Stomach (tissue), 9 donors: ENCODE results near the gene MAN1B1. TPM values are rescaled to one million over a fixed set of nuclear protein-coding genes. Genes with fewer than 3 reads are reported as not detected.
A peak's percentile ranks its signal among the peaks of the same experiment; 100 is the strongest.

Source experiments
- DNase-seq, 2 donors: peaks; one replicate each; pipeline versions ENCODE4 v3.0.0 to v3.0.0-alpha.2; 2013 to 2019
- H3K27ac ChIP-seq, 5 donors: fragments of 200-600 bp in 4 of 5; sonication (generic) in 4 of 5; one replicate each; pipeline ENCODE4 v1.5.1; 2013 to 2019; ENCODE audit warnings: mild to moderate bottlenecking in 1 of 5, moderate library complexity in 1 of 5
- H3K27me3 ChIP-seq, 3 donors: fragments of 200-600 bp; sonication (generic); one replicate each; pipeline ENCODE4 v1.5.1; 2017 to 2019; ENCODE audit warnings: mixed run types in 1 of 3
- H3K36me3 ChIP-seq, 4 donors: fragments of 200-600 bp; sonication (generic); 1 replicate in 3 of 4; 2 replicates in 1 of 4; pipeline ENCODE4 v1.5.1; 2016 to 2019
- H3K4me1 ChIP-seq, 4 donors: fragments of 200-600 bp; sonication (generic); one replicate each; pipeline ENCODE4 v1.5.1; 2016 to 2019
- H3K4me3 ChIP-seq, 4 donors: fragments of 200-600 bp; sonication (generic) in 3 of 4; one replicate each; pipeline ENCODE4 v1.5.1; 2016 to 2019; ENCODE audit warnings: mild to moderate bottlenecking in 1 of 4
- H3K9me3 ChIP-seq, 4 donors: fragments of 200-600 bp; sonication (generic); one replicate each; pipeline ENCODE4 v1.5.1; 2016 to 2019
- CTCF ChIP-seq, 7 experiments: fragments of 450-650 bp in 4 of 7; fragments of 200-600 bp in 3 of 7; sonication (generic) in 3 of 7; IDR thresholded peaks; one replicate each; pipeline ENCODE4 v1.5.1; 2016 to 2019; ENCODE audit warnings: antibody characterized with exemption in 7 of 7, control low read depth in 2 of 7, mild to moderate bottlenecking in 1 of 7
- EP300 ChIP-seq: sonication (generic); formaldehyde crosslinking; IDR thresholded peaks from one replicate; pipeline ENCODE4 v1.6.1; 2017; ENCODE audit warnings: antibody characterized with exemption
- POLR2A ChIP-seq, 4 donors: fragments of 450-650 bp; IDR thresholded peaks; one replicate each; pipeline ENCODE4 v1.6.1; 2016; ENCODE audit warnings: antibody characterized with exemption in 4 of 4, control low read depth in 2 of 4, mild to moderate bottlenecking in 1 of 4, moderate library complexity in 1 of 4
- POLR2AphosphoS5 ChIP-seq, 3 donors: sonication (generic); formaldehyde crosslinking; IDR thresholded peaks; one replicate each; pipeline ENCODE4 v1.6.1; 2016; ENCODE audit warnings: antibody characterized with exemption in 3 of 3
- WGBS, 5 donors: extraction: QIAGEN DNeasy Blood & Tissue Kit in 3 of 5; methylation state at CpG; one replicate each; pipeline versions ENCODE4 v1.1.5 to v1.1.7; 2013 to 2018; 5-methylcytosine and 5-hydroxymethylcytosine counted together
- intact Hi-C: fragments of 100-400 bp; cut with DNase I; formaldehyde crosslinking; loops from one replicate; pipeline ENCODE4 v1.15.1; 2023; ENCODE audit warnings: low total_unique reads
- polyA plus RNA-seq, 3 donors: library from polyadenylated mRNA; stranded (reverse); fragments of 200-250 nt; gene quantifications; one replicate each; pipeline ENCODE4 v1.2.3, GENCODE V29; 2013
- small RNA-seq, 4 donors: library from RNA; depleted of rRNA; stranded (forward); fragments of <200 nt; gene quantifications; one replicate each; pipeline ENCODE3, GENCODE V24; 2016
- total RNA-seq, 5 donors: library from RNA; depleted of rRNA; stranded (reverse); fragments of >200 nt; gene quantifications; one replicate each; pipeline versions ENCODE4 v1.1.0 to v1.2.3, GENCODE V29; 2014 to 2016
- donor health status: healthy with polysubstance abuse.
- donor health status: Bipolar disorder and iron deficiency.
- donor health status: healthy.

MAN1B1 gene
- total and polyA plus RNA-seq, 8 donors: 4.7 to 167 (median 39.8) TPM

- Histone ChIP-seq H3K27ac (no peak overlapping the region), H3K36me3 (no peaks in the 10 kb centered on the region), H3K27me3 (peaks cover 23 to 83% (median 67%) of the 10 kb centered on the region in 3 donors), H3K4me3 (peak overlapping the region in 3 of 4 donors; percentile 14 to 37 (median 20)), H3K4me1 (peaks cover 8 to 26% (median 19%) of the 10 kb centered on the region in 4 donors), H3K9me3 (no peaks in the 10 kb centered on the region)
- TF ChIP-seq EP300 (no peak), CTCF (IDR thresholded peaks at IDR 0.05) (no peak), POLR2A (IDR thresholded peaks at IDR 0.05) (no peak), POLR2AphosphoS5 (IDR thresholded peaks at IDR 0.05) (no peak)
- DNase-seq: peak; percentile 46 to 54
- intact Hi-C loops: no loop called here
- WGBS, 5 donors: 1 to 5% (median 4%) methylated on average over 36 to 65 of the region's 65 CpGs
Measured at GRCh38 chr9:137156567-137157375, 70.0 kb downstream of the MAN1B1 start.

- TF ChIP-seq CTCF (IDR thresholded peaks at IDR 0.05) (no peak), POLR2A (IDR thresholded peaks at IDR 0.05) (no peak), EP300 (no peak), POLR2AphosphoS5 (IDR thresholded peaks at IDR 0.05) (no peak)
- Histone ChIP-seq H3K36me3 (no peaks in the 10 kb centered on the region), H3K9me3 (no peaks in the 10 kb centered on the region), H3K4me1 (peaks cover 19 to 37% (median 29%) of the 10 kb centered on the region in 4 donors), H3K27ac (no peak overlapping the region), H3K4me3 (no peak overlapping the region), H3K27me3 (peaks cover 23 to 94% (median 78%) of the 10 kb centered on the region in 3 donors)
- DNase-seq: no peak
- intact Hi-C loops: no loop called here
- 60 to 65% (median 62%) methylated on average over 14 to 19 of the region's 19 CpGs for WGBS, 5 donors
Measured at GRCh38 chr9:137157618-137158415, 71.0 kb downstream of the MAN1B1 start.

- TF ChIP-seq CTCF (IDR thresholded peaks at IDR 0.05): no peak
- TF ChIP-seq POLR2A (IDR thresholded peaks at IDR 0.05): no peak
- no peak for TF ChIP-seq POLR2AphosphoS5 (IDR thresholded peaks at IDR 0.05)
- TF ChIP-seq EP300: no peak
- DNase-seq: no peak
- H3K9me3 ChIP-seq: no peaks in the 10 kb centered on the region
- no peak overlapping the region for H3K4me3 ChIP-seq
- peaks cover 24 to 45% (median 36%) of the 10 kb centered on the region in 4 donors for H3K4me1 ChIP-seq
- H3K27me3 ChIP-seq: peaks cover 23 to 99% (median 86%) of the 10 kb centered on the region in 3 donors
- H3K27ac ChIP-seq: no peak overlapping the region
- intact Hi-C loops: no loop called here
- 27 to 35% (median 34%) methylated on average over 4 of the region's 4 CpGs for WGBS, 5 donors
- no peaks in the 10 kb centered on the region for H3K36me3 ChIP-seq
Measured at GRCh38 chr9:137158625-137159024, 71.8 kb downstream of the MAN1B1 start.

Small RNA genes within 50 kb of the gene (small RNA-seq; reads per million reads assigned to genes)
- 0 reads per million in 4 donors for gene RF00153

Other genes with a start within 250 kb of the MAN1B1 start
Only the 30 nearest of the 36 such genes appear.
- 100 to 1,000 TPM in 4 of 5 donors, 10 to 100 TPM in 1; 47.7 to 435 (median 174) TPM for gene FBXW5, start 142.2 kb upstream of the MAN1B1 start, total RNA-seq
- gene FBXW5, start 142.2 kb upstream of the MAN1B1 start, polyA plus RNA-seq: 100 to 1,000 TPM in 2 of 3 donors, 10 to 100 TPM in 1; 91.0 to 109 (median 102) TPM
- gene C8G, start 141.7 kb upstream of the MAN1B1 start, total RNA-seq: not detected
- 1 to 10 TPM in 2 of 3 donors, not detected in 1; 2.3 to 5.5 TPM for gene C8G, start 141.7 kb upstream of the MAN1B1 start, polyA plus RNA-seq
- 1 to 10 TPM in 1 of 5 donors, under 1 TPM in 1, not detected in 3; 0.73 to 2.2 TPM for gene LCN12, start 134.7 kb upstream of the MAN1B1 start, total RNA-seq
- 1 to 10 TPM; 2.3 to 6.3 (median 3.1) TPM for gene LCN12, start 134.7 kb upstream of the MAN1B1 start, polyA plus RNA-seq
- gene PTGDS, start 109.5 kb upstream of the MAN1B1 start, total RNA-seq: 10 to 100 TPM in 4 of 5 donors, 1 to 10 TPM in 1; 2.3 to 34.9 (median 30.4) TPM
- 10 to 100 TPM; 18.6 to 64.4 (median 37.3) TPM for gene PTGDS, start 109.5 kb upstream of the MAN1B1 start, polyA plus RNA-seq
- not detected for gene LCNL1, start 104.0 kb upstream of the MAN1B1 start, total RNA-seq
- gene LCNL1, start 104.0 kb upstream of the MAN1B1 start, polyA plus RNA-seq: under 1 TPM in 2 of 3 donors, not detected in 1; 0.19 to 0.25 TPM
- 10 to 100 TPM; 11.9 to 93.6 (median 45.2) TPM for gene PAXX, start 94.6 kb upstream of the MAN1B1 start, total RNA-seq
- gene PAXX, start 94.6 kb upstream of the MAN1B1 start, polyA plus RNA-seq: 100 to 1,000 TPM; 158 to 206 (median 178) TPM
- gene CLIC3, start 90.4 kb upstream of the MAN1B1 start, total RNA-seq: 1 to 10 TPM in 1 of 5 donors, not detected in 4; 3.3 TPM
- gene CLIC3, start 90.4 kb upstream of the MAN1B1 start, polyA plus RNA-seq: 10 to 100 TPM in 2 of 3 donors, 1 to 10 TPM in 1; 4.3 to 70.9 (median 15.2) TPM
- 100 to 1,000 TPM in 1 of 5 donors, 10 to 100 TPM in 3, 1 to 10 TPM in 1; 7.3 to 385 (median 72.8) TPM for gene ABCA2, start 58.7 kb upstream of the MAN1B1 start, total RNA-seq
- gene ABCA2, start 58.7 kb upstream of the MAN1B1 start, polyA plus RNA-seq: 10 to 100 TPM in 2 of 3 donors, 1 to 10 TPM in 1; 9.3 to 25.5 (median 24.4) TPM
- 1 to 10 TPM in 1 of 5 donors, under 1 TPM in 1, not detected in 3; 0.37 to 3.9 TPM for gene FUT7, start 54.9 kb upstream of the MAN1B1 start, total RNA-seq
- gene FUT7, start 54.9 kb upstream of the MAN1B1 start, polyA plus RNA-seq: under 1 TPM in 2 of 3 donors, not detected in 1; 0.23 to 0.50 TPM
- gene NPDC1, start 40.8 kb upstream of the MAN1B1 start, total RNA-seq: 100 to 1,000 TPM in 4 of 5 donors, 10 to 100 TPM in 1; 20.0 to 276 (median 189) TPM
- 100 to 1,000 TPM; 104 to 186 (median 115) TPM for gene NPDC1, start 40.8 kb upstream of the MAN1B1 start, polyA plus RNA-seq
- 10 to 100 TPM in 1 of 5 donors, 1 to 10 TPM in 3, not detected in 1; 2.2 to 11.3 (median 6.7) TPM for gene ENTPD2, start 32.9 kb upstream of the MAN1B1 start, total RNA-seq
- gene ENTPD2, start 32.9 kb upstream of the MAN1B1 start, polyA plus RNA-seq: 1 to 10 TPM; 2.0 to 4.8 (median 2.9) TPM
- gene SAPCD2, start 16.4 kb upstream of the MAN1B1 start, total RNA-seq: 10 to 100 TPM in 1 of 5 donors, 1 to 10 TPM in 3, not detected in 1; 2.9 to 84.9 (median 4.4) TPM
- 1 to 10 TPM; 1.7 to 5.0 (median 3.8) TPM for gene SAPCD2, start 16.4 kb upstream of the MAN1B1 start, polyA plus RNA-seq
- gene UAP1L1, start 9.5 kb upstream of the MAN1B1 start, total RNA-seq: 10 to 100 TPM in 3 of 5 donors, 1 to 10 TPM in 2; 4.6 to 95.6 (median 22.8) TPM
- gene UAP1L1, start 9.5 kb upstream of the MAN1B1 start, polyA plus RNA-seq: 1 to 10 TPM; 4.1 to 7.4 (median 6.0) TPM
- 100 to 1,000 TPM in 3 of 5 donors, 10 to 100 TPM in 2; 25.9 to 251 (median 103) TPM for gene DPP7, start 27.7 kb downstream of the MAN1B1 start, total RNA-seq
- gene DPP7, start 27.7 kb downstream of the MAN1B1 start, polyA plus RNA-seq: 100 to 1,000 TPM; 325 to 346 (median 338) TPM
- under 1 TPM in 1 of 5 donors, not detected in 4; 0.55 TPM for gene GRIN1, start 52.2 kb downstream of the MAN1B1 start, total RNA-seq
- under 1 TPM in 2 of 3 donors, not detected in 1; 0.25 to 0.31 TPM for gene GRIN1, start 52.2 kb downstream of the MAN1B1 start, polyA plus RNA-seq
- gene LRRC26, start 83.1 kb downstream of the MAN1B1 start, total RNA-seq: 100 to 1,000 TPM in 1 of 5 donors, 10 to 100 TPM in 1, 1 to 10 TPM in 1, not detected in 2; 2.6 to 440 (median 11.2) TPM
- gene LRRC26, start 83.1 kb downstream of the MAN1B1 start, polyA plus RNA-seq: 1 to 10 TPM in 2 of 3 donors, under 1 TPM in 1; 1.00 to 7.7 (median 3.7) TPM
- not detected for gene TMEM210, start 85.1 kb downstream of the MAN1B1 start, total RNA-seq
- gene TMEM210, start 85.1 kb downstream of the MAN1B1 start, polyA plus RNA-seq: not detected
- gene ANAPC2, start 101.6 kb downstream of the MAN1B1 start, total RNA-seq: 100 to 1,000 TPM in 1 of 5 donors, 10 to 100 TPM in 4; 35.8 to 147 (median 42.9) TPM
- 10 to 100 TPM; 26.1 to 45.0 (median 40.7) TPM for gene ANAPC2, start 101.6 kb downstream of the MAN1B1 start, polyA plus RNA-seq
- gene SSNA1, start 101.7 kb downstream of the MAN1B1 start, total RNA-seq: 100 to 1,000 TPM in 2 of 5 donors, 10 to 100 TPM in 3; 28.1 to 154 (median 81.4) TPM
- gene SSNA1, start 101.7 kb downstream of the MAN1B1 start, polyA plus RNA-seq: 100 to 1,000 TPM; 118 to 146 (median 135) TPM
- gene TPRN, start 113.8 kb downstream of the MAN1B1 start, total RNA-seq: 100 to 1,000 TPM in 1 of 5 donors, 10 to 100 TPM in 3, 1 to 10 TPM in 1; 8.8 to 161 (median 25.0) TPM
- 10 to 100 TPM; 23.5 to 36.9 (median 24.3) TPM for gene TPRN, start 113.8 kb downstream of the MAN1B1 start, polyA plus RNA-seq
- gene TMEM203, start 118.7 kb downstream of the MAN1B1 start, total RNA-seq: 10 to 100 TPM; 20.6 to 33.5 (median 28.0) TPM
- gene TMEM203, start 118.7 kb downstream of the MAN1B1 start, polyA plus RNA-seq: 10 to 100 TPM; 29.3 to 37.0 (median 35.6) TPM
- 100 to 1,000 TPM in 1 of 5 donors, 10 to 100 TPM in 2, 1 to 10 TPM in 1, under 1 TPM in 1; 0.89 to 105 (median 15.5) TPM for gene NDOR1, start 118.7 kb downstream of the MAN1B1 start, total RNA-seq
- gene NDOR1, start 118.7 kb downstream of the MAN1B1 start, polyA plus RNA-seq: 1 to 10 TPM; 4.6 to 9.5 (median 6.4) TPM
- 10 to 100 TPM in 1 of 5 donors, 1 to 10 TPM in 2, under 1 TPM in 1, not detected in 1; 0.45 to 18.7 (median 3.3) TPM for gene RNF208, start 135.3 kb downstream of the MAN1B1 start, total RNA-seq
- 10 to 100 TPM; 11.8 to 13.9 (median 13.9) TPM for gene RNF208, start 135.3 kb downstream of the MAN1B1 start, polyA plus RNA-seq
- 1 to 10 TPM in 1 of 5 donors, under 1 TPM in 1, not detected in 3; 0.92 to 3.6 TPM for gene CYSRT1, start 138.2 kb downstream of the MAN1B1 start, total RNA-seq
- 10 to 100 TPM in 1 of 3 donors, 1 to 10 TPM in 2; 2.7 to 47.3 (median 3.4) TPM for gene CYSRT1, start 138.2 kb downstream of the MAN1B1 start, polyA plus RNA-seq
- gene RNF224, start 140.5 kb downstream of the MAN1B1 start, total RNA-seq: not detected
- gene RNF224, start 140.5 kb downstream of the MAN1B1 start, polyA plus RNA-seq: 1 to 10 TPM in 1 of 3 donors, not detected in 2; 1.0 TPM
- gene SLC34A3, start 143.9 kb downstream of the MAN1B1 start, total RNA-seq: under 1 TPM in 1 of 5 donors, not detected in 4; 0.18 TPM
- under 1 TPM in 1 of 3 donors, not detected in 2; 0.53 TPM for gene SLC34A3, start 143.9 kb downstream of the MAN1B1 start, polyA plus RNA-seq
- gene TUBB4B, start 154.3 kb downstream of the MAN1B1 start, total RNA-seq: 100 to 1,000 TPM in 4 of 5 donors, 10 to 100 TPM in 1; 69.4 to 170 (median 115) TPM
- 100 to 1,000 TPM; 188 to 292 (median 215) TPM for gene TUBB4B, start 154.3 kb downstream of the MAN1B1 start, polyA plus RNA-seq
- gene STPG3, start 164.3 kb downstream of the MAN1B1 start, total RNA-seq: not detected
- gene STPG3, start 164.3 kb downstream of the MAN1B1 start, polyA plus RNA-seq: not detected
- gene NELFB, start 168.3 kb downstream of the MAN1B1 start, total RNA-seq: 100 to 1,000 TPM in 1 of 5 donors, 10 to 100 TPM in 4; 11.2 to 134 (median 44.9) TPM
- gene NELFB, start 168.3 kb downstream of the MAN1B1 start, polyA plus RNA-seq: 10 to 100 TPM; 29.0 to 38.0 (median 34.2) TPM
- 100 to 1,000 TPM in 1 of 5 donors, 10 to 100 TPM in 3, 1 to 10 TPM in 1; 9.9 to 180 (median 29.9) TPM for gene TOR4A, start 190.7 kb downstream of the MAN1B1 start, total RNA-seq
- 1 to 10 TPM; 5.9 to 8.9 (median 6.0) TPM for gene TOR4A, start 190.7 kb downstream of the MAN1B1 start, polyA plus RNA-seq